Activated CD4-positive, alpha-beta T cell treated with anti-CD3 and anti-CD28 coated beads, Interleukin-2, amount 10 ng/mL, durations not matched to agents 7 days and 5 days (primary cell): ENCODE results near the gene ZNF354C. TPM values are rescaled to one million over a fixed set of nuclear protein-coding genes. Genes with fewer than 3 reads are reported as not detected.

Experiments used
- CTCF ChIA-PET: fragments of 350-600 bp; sonication (Branson Sonifier 250); formaldehyde crosslinking; loops from one replicate; lab custom pipeline; 2021; ENCODE audit warnings: antibody characterized with exemption; lab: Charles Lee
- POLR2A ChIA-PET: fragments of 350-600 bp; sonication (Branson Sonifier 250); formaldehyde crosslinking; loops from one replicate; lab custom pipeline; 2021; ENCODE audit warnings: antibody characterized with exemption; lab: Charles Lee
- DNase-seq: peaks from one replicate; pipeline ENCODE4 v3.0.0-alpha.2; 2020
- H3K27ac Mint-ChIP-seq: one replicate; pipeline ENCODE4 v1.8.0; 2021; ENCODE audit warnings: mild to moderate bottlenecking, moderate library complexity, mixed read lengths
- H3K27me3 Mint-ChIP-seq: one replicate; pipeline ENCODE4 v1.8.0; 2021; ENCODE audit warnings: mixed read lengths
- H3K36me3 Mint-ChIP-seq: one replicate; pipeline ENCODE4 v1.8.0; 2021; ENCODE audit warnings: low read depth, mixed read lengths
- H3K4me1 Mint-ChIP-seq: one replicate; pipeline ENCODE4 v1.8.0; 2021; ENCODE audit warnings: mixed read lengths
- H3K4me3 Mint-ChIP-seq: one replicate; pipeline ENCODE4 v1.8.0; 2021; ENCODE audit warnings: mild to moderate bottlenecking, moderate library complexity, mixed read lengths
- H3K9me3 Mint-ChIP-seq: one replicate; pipeline ENCODE4 v1.8.0; 2021; ENCODE audit warnings: mixed read lengths
- total RNA-seq, 2 experiments: library from RNA; stranded (reverse); gene quantifications; one replicate each; pipeline ENCODE4 v1.2.3, GENCODE V29; 2021

The ZNF354C gene
- total RNA-seq, 2 experiments from 2014 or later = 6.4 to 7.3 TPM

GRCh38 chr5:179118338-179118737 is 58.2 kb downstream of the ZNF354C start:
- DNase-seq = no peak
- H3K4me3 Mint-ChIP-seq = no peak overlapping the region
- POLR2A ChIA-PET = no interaction called here
- H3K9me3 Mint-ChIP-seq = peaks cover 31% of the 10 kb centered on the region
- CTCF ChIA-PET = no interaction called here
- no peaks in the 10 kb centered on the region for H3K36me3 Mint-ChIP-seq
- no peaks in the 10 kb centered on the region for H3K27me3 Mint-ChIP-seq
- no peaks in the 10 kb centered on the region for H3K4me1 Mint-ChIP-seq
- H3K27ac Mint-ChIP-seq = no peak overlapping the region

GRCh38 chr5:179118756-179119414 is 58.7 kb downstream of the ZNF354C start:
- DNase-seq = no peak
- H3K9me3 Mint-ChIP-seq = peaks cover 28% of the 10 kb centered on the region
- H3K4me3 Mint-ChIP-seq = no peak overlapping the region
- H3K36me3 Mint-ChIP-seq = no peaks in the 10 kb centered on the region
- no peaks in the 10 kb centered on the region for H3K27me3 Mint-ChIP-seq
- ChIA-PET CTCF (no interaction called here), POLR2A (no interaction called here)
- H3K4me1 Mint-ChIP-seq = no peaks in the 10 kb centered on the region
- no peak overlapping the region for H3K27ac Mint-ChIP-seq

- CTCF ChIA-PET = no interaction called here
- POLR2A ChIA-PET = no interaction called here
- no peaks in the 10 kb centered on the region for H3K27me3 Mint-ChIP-seq
- H3K27ac Mint-ChIP-seq = no peak overlapping the region
- no peaks in the 10 kb centered on the region for H3K4me1 Mint-ChIP-seq
- peaks cover 27% of the 10 kb centered on the region for H3K9me3 Mint-ChIP-seq
- no peak for DNase-seq
- no peaks in the 10 kb centered on the region for H3K36me3 Mint-ChIP-seq
- H3K4me3 Mint-ChIP-seq = no peak overlapping the region
Measured at GRCh38 chr5:179119415-179120170, 59.4 kb downstream of the ZNF354C start.

- Mint-ChIP-seq H3K27ac (peak overlapping the region; percentile 1), H3K4me1 (no peaks in the 10 kb centered on the region), H3K27me3 (no peaks in the 10 kb centered on the region), H3K9me3 (peaks cover 19% of the 10 kb centered on the region), H3K36me3 (no peaks in the 10 kb centered on the region), H3K4me3 (no peak overlapping the region)
- POLR2A ChIA-PET = no interaction called here
- no peak for DNase-seq
- CTCF ChIA-PET = no interaction called here
Measured at GRCh38 chr5:179120421-179120861, 60.3 kb downstream of the ZNF354C start.

- peaks cover 17% of the 10 kb centered on the region for H3K9me3 Mint-ChIP-seq
- POLR2A ChIA-PET = no interaction called here
- no peaks in the 10 kb centered on the region for H3K36me3 Mint-ChIP-seq
- H3K27ac Mint-ChIP-seq = no peak overlapping the region
- CTCF ChIA-PET = no interaction called here
- no peak for DNase-seq
- H3K27me3 Mint-ChIP-seq = no peaks in the 10 kb centered on the region
- H3K4me1 Mint-ChIP-seq = no peaks in the 10 kb centered on the region
- H3K4me3 Mint-ChIP-seq = no peak overlapping the region
Measured at GRCh38 chr5:179120951-179121666, 60.9 kb downstream of the ZNF354C start.

- POLR2A ChIA-PET = no interaction called here
- no peak for DNase-seq
- H3K27ac Mint-ChIP-seq = no peak overlapping the region
- H3K4me3 Mint-ChIP-seq = no peak overlapping the region
- CTCF ChIA-PET = no interaction called here
- H3K36me3 Mint-ChIP-seq = no peaks in the 10 kb centered on the region
- no peaks in the 10 kb centered on the region for H3K4me1 Mint-ChIP-seq
- H3K27me3 Mint-ChIP-seq = no peaks in the 10 kb centered on the region
- peaks cover 11% of the 10 kb centered on the region for H3K9me3 Mint-ChIP-seq
Measured at GRCh38 chr5:179121667-179122111, 61.5 kb downstream of the ZNF354C start.

GRCh38 chr5:179122411-179123108 is 62.4 kb downstream of the ZNF354C start:
- Mint-ChIP-seq H3K4me3 (no peak overlapping the region), H3K4me1 (no peaks in the 10 kb centered on the region), H3K27me3 (no peaks in the 10 kb centered on the region), H3K36me3 (no peaks in the 10 kb centered on the region), H3K9me3 (peaks cover 10% of the 10 kb centered on the region), H3K27ac (no peak overlapping the region)
- CTCF ChIA-PET = interaction anchor here (0.6 kb wide), 1 partner anchor 9 kb away, joined by 3 read pairs; no protein-coding TSS in a partner anchor
- DNase-seq = no peak
- POLR2A ChIA-PET = no interaction called here

- Mint-ChIP-seq H3K4me1 (no peaks in the 10 kb centered on the region), H3K27ac (no peak overlapping the region), H3K36me3 (no peaks in the 10 kb centered on the region), H3K4me3 (no peak overlapping the region), H3K27me3 (no peaks in the 10 kb centered on the region), H3K9me3 (peaks cover 10% of the 10 kb centered on the region)
- DNase-seq = no peak
- POLR2A ChIA-PET = no interaction called here
- CTCF ChIA-PET = interaction anchor here (0.6 to 0.7 kb wide), 2 partner anchors 9 to 856 kb away, joined by 3 to 4 read pairs; no protein-coding TSS in a partner anchor
Measured at GRCh38 chr5:179123109-179123426, 62.9 kb downstream of the ZNF354C start.

- CTCF ChIA-PET = interaction anchor here (0.7 kb wide), 1 partner anchor 857 kb away, joined by 4 read pairs; no protein-coding TSS in a partner anchor
- no peaks in the 10 kb centered on the region for H3K27me3 Mint-ChIP-seq
- peaks cover 6% of the 10 kb centered on the region for H3K9me3 Mint-ChIP-seq
- H3K4me1 Mint-ChIP-seq = no peaks in the 10 kb centered on the region
- no peak overlapping the region for H3K4me3 Mint-ChIP-seq
- H3K27ac Mint-ChIP-seq = no peak overlapping the region
- H3K36me3 Mint-ChIP-seq = no peaks in the 10 kb centered on the region
- POLR2A ChIA-PET = no interaction called here
- no peak for DNase-seq
Measured at GRCh38 chr5:179123491-179124272, 63.5 kb downstream of the ZNF354C start.

GRCh38 chr5:179124273-179124852 is 64.2 kb downstream of the ZNF354C start:
- ChIA-PET CTCF (no interaction called here), POLR2A (no interaction called here)
- no peaks in the 10 kb centered on the region for H3K27me3 Mint-ChIP-seq

GRCh38 chr5:179124853-179125788 is 64.9 kb downstream of the ZNF354C start:
- no peak overlapping the region for H3K4me3 Mint-ChIP-seq

More at GRCh38 chr5:179124273-179124852, 64.2 kb downstream of the ZNF354C start:
- Mint-ChIP-seq H3K4me3 (no peak overlapping the region), H3K36me3 (no peaks in the 10 kb centered on the region), H3K27ac (no peak overlapping the region), H3K4me1 (no peaks in the 10 kb centered on the region), H3K9me3 (peaks cover 6% of the 10 kb centered on the region)
- DNase-seq = no peak

More at GRCh38 chr5:179124853-179125788, 64.9 kb downstream of the ZNF354C start:
- no peaks in the 10 kb centered on the region for H3K27me3 Mint-ChIP-seq
- POLR2A ChIA-PET = no interaction called here
- CTCF ChIA-PET = no interaction called here
- H3K27ac Mint-ChIP-seq = no peak overlapping the region
- no peaks in the 10 kb centered on the region for H3K36me3 Mint-ChIP-seq
- no peak for DNase-seq
- peaks cover 2% of the 10 kb centered on the region for H3K9me3 Mint-ChIP-seq
- H3K4me1 Mint-ChIP-seq = no peaks in the 10 kb centered on the region
